Testis (tissue), 2 donors: ENCODE data around the gene CCDC40.

Experiments used
- POLR2A ChIP-seq: fragments of 450-650 bp; IDR thresholded peaks from one replicate; pipeline ENCODE4 v1.6.1; 2017; ENCODE audit warnings: antibody characterized with exemption, mild to moderate bottlenecking, moderate library complexity
- TF ChIP-seq, protein P1 (sequence below), 3 experiments: fragments of 450-650 bp in 2 of 3; fragments of 200-600 bp in 1 of 3; sonication (generic) in 1 of 3; IDR thresholded peaks; one replicate each; pipeline ENCODE4 v1.5.1; 2016 to 2019; ENCODE audit warnings: antibody characterized with exemption in 3 of 3, mild to moderate bottlenecking in 2 of 3, moderate library complexity in 1 of 3

DNA sequence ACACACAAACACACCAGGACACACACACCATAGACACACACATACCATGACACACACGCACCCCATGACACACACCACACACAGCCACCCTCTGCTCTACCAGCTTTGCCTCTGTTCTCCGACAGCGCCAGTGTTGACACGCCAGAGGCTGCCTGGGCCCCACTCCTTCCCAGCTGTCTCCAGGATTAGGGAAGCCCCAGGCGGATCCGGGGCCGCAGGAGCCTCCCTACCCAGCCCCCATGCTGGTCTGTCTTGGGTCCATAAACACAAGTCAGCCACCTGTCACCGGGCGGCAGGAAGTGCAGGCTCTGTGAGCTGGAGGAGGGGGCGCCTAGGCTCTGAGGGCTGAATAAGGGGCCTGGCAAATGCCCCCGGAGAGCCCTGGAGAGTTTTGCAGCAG lies 11.3 kb upstream of the CCDC40 start:
- TF ChIP-seq, protein P1, sequence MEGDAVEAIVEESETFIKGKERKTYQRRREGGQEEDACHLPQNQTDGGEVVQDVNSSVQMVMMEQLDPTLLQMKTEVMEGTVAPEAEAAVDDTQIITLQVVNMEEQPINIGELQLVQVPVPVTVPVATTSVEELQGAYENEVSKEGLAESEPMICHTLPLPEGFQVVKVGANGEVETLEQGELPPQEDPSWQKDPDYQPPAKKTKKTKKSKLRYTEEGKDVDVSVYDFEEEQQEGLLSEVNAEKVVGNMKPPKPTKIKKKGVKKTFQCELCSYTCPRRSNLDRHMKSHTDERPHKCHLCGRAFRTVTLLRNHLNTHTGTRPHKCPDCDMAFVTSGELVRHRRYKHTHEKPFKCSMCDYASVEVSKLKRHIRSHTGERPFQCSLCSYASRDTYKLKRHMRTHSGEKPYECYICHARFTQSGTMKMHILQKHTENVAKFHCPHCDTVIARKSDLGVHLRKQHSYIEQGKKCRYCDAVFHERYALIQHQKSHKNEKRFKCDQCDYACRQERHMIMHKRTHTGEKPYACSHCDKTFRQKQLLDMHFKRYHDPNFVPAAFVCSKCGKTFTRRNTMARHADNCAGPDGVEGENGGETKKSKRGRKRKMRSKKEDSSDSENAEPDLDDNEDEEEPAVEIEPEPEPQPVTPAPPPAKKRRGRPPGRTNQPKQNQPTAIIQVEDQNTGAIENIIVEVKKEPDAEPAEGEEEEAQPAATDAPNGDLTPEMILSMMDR (IDR thresholded peaks at IDR 0.05), result no peak
- TF ChIP-seq POLR2A, result no peak
